SIG-M5 treated with dmso at 0.1 percent for 504 hours (cell line): ENCODE data around the gene OXTR.
"Not testable (repeated sequence)": the region's sequence is repeated elsewhere in the genome, so short reads cannot be mapped to it uniquely, and the experiment has no call there.

Source experiments
- DNase-seq: peaks from one replicate; lab custom pipeline; 2025; ENCODE audit not compliant: unreplicated experiment; lab: John Stamatoyannopoulos, UW

Gene OXTR

GRCh38 chr3:8743021-8743601 lies 26.3 kb downstream of the OXTR start:
- peak; percentile 5 for DNase-seq

- no peak for DNase-seq
These were observed 27.7 kb downstream of the OXTR start for GRCh38 chr3:8741581-8742261.

- DNase-seq = peak; percentile 18
These were observed 29.5 kb downstream of the OXTR start for GRCh38 chr3:8739757-8740504.

GRCh38 chr3:8738639-8739038 lies 30.8 kb downstream of the OXTR start:
- DNase-seq = no peak

GRCh38 chr3:8737823-8738222 lies 31.6 kb downstream of the OXTR start:
- no peak for DNase-seq

- no peak for DNase-seq
These were observed 32.1 kb downstream of the OXTR start for GRCh38 chr3:8737301-8737700.

GRCh38 chr3:8736436-8736835 lies 33.0 kb downstream of the OXTR start:
- DNase-seq = no peak

- DNase-seq = no peak
These were observed 34.5 kb downstream of the OXTR start for GRCh38 chr3:8734908-8735307.

GRCh38 chr3:8734137-8734878 lies 35.1 kb downstream of the OXTR start:
- no peak for DNase-seq

- DNase-seq = no peak
These were observed 35.9 kb downstream of the OXTR start, which contains the start of gene CAV3 for GRCh38 chr3:8733332-8734094. CAV3 (plus strand) TSS chr3:8733802; CDS start chr3:8733877, 75 bp downstream.

- no peak for DNase-seq
These were observed 37.0 kb downstream of the OXTR start for GRCh38 chr3:8732413-8732812.

- no peak for DNase-seq
These were observed 38.8 kb downstream of the OXTR start for GRCh38 chr3:8730656-8731055.

- no peak for DNase-seq
These were observed 39.9 kb downstream of the OXTR start for GRCh38 chr3:8729479-8729878.

GRCh38 chr3:8727605-8728512 lies 41.6 kb downstream of the OXTR start:
- DNase-seq = no peak

GRCh38 chr3:8724108-8724752 lies 45.2 kb downstream of the OXTR start:
- DNase-seq = no peak

- DNase-seq = no peak
These were observed 45.8 kb downstream of the OXTR start for GRCh38 chr3:8723612-8724011.

- DNase-seq = no peak
These were observed 46.6 kb downstream of the OXTR start for GRCh38 chr3:8722808-8723207.

- not testable (repeated sequence) for DNase-seq
These were observed 53.7 kb downstream of the OXTR start for GRCh38 chr3:8715757-8716156.
